ENCODE measurements around the gene GAK.

DNA sequence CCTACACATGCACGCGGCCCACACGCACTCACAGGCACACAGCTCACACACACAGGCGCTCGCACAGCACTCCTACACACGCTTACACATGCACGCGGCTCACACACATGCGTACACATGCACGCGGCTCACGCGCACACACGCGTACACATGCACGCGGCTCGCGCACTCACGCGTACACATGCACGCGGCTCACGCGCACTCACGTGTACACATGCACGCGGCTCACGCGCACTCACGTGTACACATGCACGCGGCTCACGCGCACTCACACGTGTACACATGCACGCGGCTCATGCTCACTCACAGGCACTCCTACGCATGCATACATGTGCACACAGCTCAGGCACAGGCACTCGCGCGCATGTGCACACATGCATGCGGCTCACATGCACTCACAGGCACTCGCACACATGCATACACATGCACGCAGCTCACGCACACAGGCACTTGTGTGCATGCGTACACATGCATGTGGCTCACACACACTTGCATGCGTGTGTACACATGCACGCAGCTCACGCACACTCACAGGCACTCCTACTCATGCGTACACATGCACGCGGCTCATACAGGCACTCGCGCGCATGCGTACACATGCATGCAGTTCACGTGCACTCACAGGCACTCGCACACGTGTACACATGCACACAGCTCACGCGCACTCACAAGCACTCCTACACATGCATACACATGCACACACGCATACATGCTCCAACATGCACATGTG lies 44.9 kb downstream of the GAK start:
- TF ChIP-seq, protein P1, sequence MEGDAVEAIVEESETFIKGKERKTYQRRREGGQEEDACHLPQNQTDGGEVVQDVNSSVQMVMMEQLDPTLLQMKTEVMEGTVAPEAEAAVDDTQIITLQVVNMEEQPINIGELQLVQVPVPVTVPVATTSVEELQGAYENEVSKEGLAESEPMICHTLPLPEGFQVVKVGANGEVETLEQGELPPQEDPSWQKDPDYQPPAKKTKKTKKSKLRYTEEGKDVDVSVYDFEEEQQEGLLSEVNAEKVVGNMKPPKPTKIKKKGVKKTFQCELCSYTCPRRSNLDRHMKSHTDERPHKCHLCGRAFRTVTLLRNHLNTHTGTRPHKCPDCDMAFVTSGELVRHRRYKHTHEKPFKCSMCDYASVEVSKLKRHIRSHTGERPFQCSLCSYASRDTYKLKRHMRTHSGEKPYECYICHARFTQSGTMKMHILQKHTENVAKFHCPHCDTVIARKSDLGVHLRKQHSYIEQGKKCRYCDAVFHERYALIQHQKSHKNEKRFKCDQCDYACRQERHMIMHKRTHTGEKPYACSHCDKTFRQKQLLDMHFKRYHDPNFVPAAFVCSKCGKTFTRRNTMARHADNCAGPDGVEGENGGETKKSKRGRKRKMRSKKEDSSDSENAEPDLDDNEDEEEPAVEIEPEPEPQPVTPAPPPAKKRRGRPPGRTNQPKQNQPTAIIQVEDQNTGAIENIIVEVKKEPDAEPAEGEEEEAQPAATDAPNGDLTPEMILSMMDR (IDR thresholded peaks at IDR 0.05) = no peak
- no peak for TF ChIP-seq POLR2AphosphoS5 (IDR thresholded peaks at IDR 0.05; ENCODE audit: low read depth, low read length)
- no peak for TF ChIP-seq TCF7L2 (IDR thresholded peaks at IDR 0.05; ENCODE audit: low read depth, low read length)

All from Panc1 (cell line).